ENCODE data around the gene CDR2L.

DNA sequence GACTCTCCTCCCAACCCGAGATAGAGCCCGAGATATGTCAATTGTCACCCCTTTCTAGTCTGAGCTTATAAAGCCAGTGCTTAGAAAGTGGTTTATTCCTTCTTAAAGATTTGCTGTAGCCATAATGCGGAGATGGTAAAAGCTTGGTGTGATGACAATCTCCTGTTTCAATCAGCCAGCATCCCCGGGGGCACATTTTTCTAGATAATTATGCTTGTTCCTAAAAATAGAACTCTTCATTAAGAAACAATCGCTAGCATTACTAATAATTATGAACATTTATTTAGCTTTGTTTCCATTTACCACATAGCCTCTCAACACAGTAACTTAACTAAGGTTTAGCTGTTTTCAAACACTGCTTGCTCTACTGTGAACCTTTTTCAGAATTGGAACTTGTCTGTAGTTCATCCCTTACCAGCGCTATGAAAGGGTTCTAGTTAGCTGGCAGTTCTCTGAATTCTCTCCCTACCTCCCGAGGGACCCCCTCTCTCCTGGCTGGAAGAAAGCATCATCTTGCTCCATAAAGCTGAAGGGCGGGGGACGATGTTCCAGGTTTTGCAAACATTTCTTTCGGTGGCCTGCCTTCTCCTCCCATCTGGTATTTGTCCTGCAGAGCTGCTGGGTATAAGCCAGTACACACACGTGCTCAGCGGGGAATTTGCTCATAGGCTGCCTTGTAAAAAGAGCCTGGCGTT lies 24.1 kb downstream of the CDR2L start:
- TF ChIP-seq CTCF (IDR thresholded peaks at IDR 0.05), result no peak
- TF ChIP-seq EP300 (IDR thresholded peaks at IDR 0.05), result no peak
- no peak for TF ChIP-seq POLR2AphosphoS5 (IDR thresholded peaks at IDR 0.05)
- no peak for TF ChIP-seq POLR2A (IDR thresholded peaks at IDR 0.05)
